ENCODE measurements around the gene NEAT1.

DNA sequence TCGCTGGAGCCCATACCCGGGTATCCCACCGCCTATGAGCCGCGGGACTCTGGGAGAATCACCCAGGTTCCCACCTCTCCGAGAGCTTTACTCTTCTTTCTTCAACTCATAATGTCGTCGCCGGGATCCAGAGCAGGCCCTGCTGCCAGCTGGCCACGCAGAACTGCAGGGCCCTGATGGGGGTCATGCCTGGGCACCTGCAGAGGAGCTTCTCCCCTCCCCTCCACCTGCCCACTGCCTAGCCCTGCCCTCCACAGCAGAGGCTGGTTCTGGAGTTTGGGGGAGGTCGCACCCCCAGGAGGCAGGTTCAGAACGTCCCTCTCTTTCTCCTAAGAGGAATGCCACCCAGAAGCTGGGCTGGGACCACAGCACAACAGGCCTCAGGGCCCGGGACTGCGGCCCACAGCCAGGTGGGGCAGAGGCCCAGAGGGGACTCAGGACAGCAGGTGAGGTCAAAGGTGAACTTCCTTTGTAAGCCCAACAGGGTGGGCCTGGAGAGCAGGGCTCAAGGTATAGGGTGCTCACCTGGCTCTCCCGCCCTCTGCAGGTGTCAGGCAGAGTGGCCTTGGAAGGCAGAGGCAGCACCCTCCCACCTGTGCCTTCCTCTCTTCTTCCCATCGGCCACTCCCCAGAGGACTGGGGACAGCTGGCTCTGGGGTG, 42.0 kb upstream of the NEAT1 start:
- no peak for TF ChIP-seq EZH2 (IDR thresholded peaks at IDR 0.05; ENCODE audit: low read depth)
- TF ChIP-seq, protein P1, sequence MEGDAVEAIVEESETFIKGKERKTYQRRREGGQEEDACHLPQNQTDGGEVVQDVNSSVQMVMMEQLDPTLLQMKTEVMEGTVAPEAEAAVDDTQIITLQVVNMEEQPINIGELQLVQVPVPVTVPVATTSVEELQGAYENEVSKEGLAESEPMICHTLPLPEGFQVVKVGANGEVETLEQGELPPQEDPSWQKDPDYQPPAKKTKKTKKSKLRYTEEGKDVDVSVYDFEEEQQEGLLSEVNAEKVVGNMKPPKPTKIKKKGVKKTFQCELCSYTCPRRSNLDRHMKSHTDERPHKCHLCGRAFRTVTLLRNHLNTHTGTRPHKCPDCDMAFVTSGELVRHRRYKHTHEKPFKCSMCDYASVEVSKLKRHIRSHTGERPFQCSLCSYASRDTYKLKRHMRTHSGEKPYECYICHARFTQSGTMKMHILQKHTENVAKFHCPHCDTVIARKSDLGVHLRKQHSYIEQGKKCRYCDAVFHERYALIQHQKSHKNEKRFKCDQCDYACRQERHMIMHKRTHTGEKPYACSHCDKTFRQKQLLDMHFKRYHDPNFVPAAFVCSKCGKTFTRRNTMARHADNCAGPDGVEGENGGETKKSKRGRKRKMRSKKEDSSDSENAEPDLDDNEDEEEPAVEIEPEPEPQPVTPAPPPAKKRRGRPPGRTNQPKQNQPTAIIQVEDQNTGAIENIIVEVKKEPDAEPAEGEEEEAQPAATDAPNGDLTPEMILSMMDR (conservative IDR thresholded peaks at IDR 0.05) = no peak; the same call in 1 of the 2 replicates
